DND-41 (cell line): ENCODE measurements around the gene COLEC12.

ENCODE experiments used
- EZH2 ChIP-seq: IDR thresholded peaks from 3 replicates; pipeline ENCODE4 v1.6.1; 2012; ENCODE audit warnings: borderline replicate concordance, low read depth, mild to moderate bottlenecking, moderate library complexity, low read length, inconsistent platforms; ENCODE audit not compliant: severe bottlenecking
- TF ChIP-seq, protein P1 (sequence below): IDR thresholded peaks from 2 replicates; pipeline ENCODE4 v1.5.1; 2012; ENCODE audit warnings: borderline replicate concordance, low read length, moderate library complexity, mild to moderate bottlenecking; ENCODE audit not compliant: poor library complexity, severe bottlenecking; ENCODE audit errors: extremely low read depth

- TF ChIP-seq, protein P1, sequence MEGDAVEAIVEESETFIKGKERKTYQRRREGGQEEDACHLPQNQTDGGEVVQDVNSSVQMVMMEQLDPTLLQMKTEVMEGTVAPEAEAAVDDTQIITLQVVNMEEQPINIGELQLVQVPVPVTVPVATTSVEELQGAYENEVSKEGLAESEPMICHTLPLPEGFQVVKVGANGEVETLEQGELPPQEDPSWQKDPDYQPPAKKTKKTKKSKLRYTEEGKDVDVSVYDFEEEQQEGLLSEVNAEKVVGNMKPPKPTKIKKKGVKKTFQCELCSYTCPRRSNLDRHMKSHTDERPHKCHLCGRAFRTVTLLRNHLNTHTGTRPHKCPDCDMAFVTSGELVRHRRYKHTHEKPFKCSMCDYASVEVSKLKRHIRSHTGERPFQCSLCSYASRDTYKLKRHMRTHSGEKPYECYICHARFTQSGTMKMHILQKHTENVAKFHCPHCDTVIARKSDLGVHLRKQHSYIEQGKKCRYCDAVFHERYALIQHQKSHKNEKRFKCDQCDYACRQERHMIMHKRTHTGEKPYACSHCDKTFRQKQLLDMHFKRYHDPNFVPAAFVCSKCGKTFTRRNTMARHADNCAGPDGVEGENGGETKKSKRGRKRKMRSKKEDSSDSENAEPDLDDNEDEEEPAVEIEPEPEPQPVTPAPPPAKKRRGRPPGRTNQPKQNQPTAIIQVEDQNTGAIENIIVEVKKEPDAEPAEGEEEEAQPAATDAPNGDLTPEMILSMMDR = no peak
- TF ChIP-seq EZH2 = no peak
These were observed 75.3 kb downstream of the COLEC12 start for GRCh38 chr18:425106-425745.
